ENCODE results near the gene REPS1.

GRCh38 chr6:139017227-139017626 is 29.2 kb upstream of the REPS1 start:
- no peak for TF ChIP-seq POLR2AphosphoS5 (IDR thresholded peaks at IDR 0.05; ENCODE audit: low read depth, low read length)
- TF ChIP-seq POLR2A (IDR thresholded peaks at IDR 0.05; ENCODE audit: low read depth, low read length) = no peak
- TF ChIP-seq TAF1 (IDR thresholded peaks at IDR 0.05; ENCODE audit: borderline replicate concordance, low read depth, low read length) = no peak
